Liver (tissue), 9 donors: ENCODE data around the gene CXCL16. TPM values are rescaled to one million over a fixed set of nuclear protein-coding genes. Genes with fewer than 3 reads are reported as not detected.
"Not testable (repeated sequence)": the region's sequence is repeated elsewhere in the genome, so short reads cannot be mapped to it uniquely, and the experiment has no call there.

Experiments
- DNase-seq: peaks from one replicate; pipeline ENCODE4 v3.0.0-alpha.2; 2017; ENCODE audit warnings: low spot score
- H3K27ac ChIP-seq, 2 donors: one replicate each; pipeline ENCODE4 v1.7.0; 2013; ENCODE audit warnings: inconsistent platforms in 2 of 2, low read length in 2 of 2, control low read depth in 1 of 2, low read depth in 1 of 2, mild to moderate bottlenecking in 1 of 2
- H3K27me3 ChIP-seq, 4 donors: one replicate each; pipeline versions ENCODE4 v1.6.1 to v1.7.0; 2013; ENCODE audit warnings: low read length in 3 of 4, inconsistent platforms in 1 of 4, mild to moderate bottlenecking in 1 of 4, moderate library complexity in 1 of 4; ENCODE audit not compliant: control insufficient read depth in 4 of 4, insufficient read depth in 4 of 4
- H3K36me3 ChIP-seq, 4 donors: one replicate each; pipeline versions ENCODE4 v1.6.1 to v1.7.0; 2013; ENCODE audit warnings: low read length in 3 of 4, mild to moderate bottlenecking in 3 of 4, low read depth in 1 of 4, moderate library complexity in 1 of 4; ENCODE audit not compliant: control insufficient read depth in 4 of 4, insufficient read depth in 3 of 4
- H3K4me1 ChIP-seq, 4 donors: one replicate each; pipeline versions ENCODE4 v1.6.1 to v1.7.0; 2013; ENCODE audit warnings: low read length in 3 of 4, mild to moderate bottlenecking in 3 of 4, moderate library complexity in 1 of 4; ENCODE audit not compliant: control insufficient read depth in 4 of 4, insufficient read depth in 4 of 4
- H3K4me3 ChIP-seq, 3 donors: one replicate each; pipeline versions ENCODE4 v1.6.1 to v1.7.0; 2013; ENCODE audit warnings: low read length in 3 of 3, control low read depth in 1 of 3, low read depth in 1 of 3, mild to moderate bottlenecking in 1 of 3
- H3K9ac ChIP-seq, 2 donors: one replicate each; pipeline ENCODE4 v1.7.0; 2013; ENCODE audit warnings: low read length in 2 of 2, mild to moderate bottlenecking in 2 of 2, moderate library complexity in 2 of 2, control low read depth in 1 of 2, low read depth in 1 of 2
- H3K9me3 ChIP-seq, 4 donors: one replicate each; pipeline versions ENCODE4 v1.6.1 to v1.7.0; 2013; ENCODE audit warnings: low read length in 3 of 4; ENCODE audit not compliant: control insufficient read depth in 4 of 4
- CTCF ChIP-seq: fragments of 150-350 bp; IDR thresholded peaks from 2 replicates; pipeline ENCODE4 v1.5.1; 2017; ENCODE audit warnings: improper control_type of control experiment, low read depth, low read length; ENCODE audit not compliant: missing input control
- FOXA1 ChIP-seq: IDR thresholded peaks from 2 replicates; pipeline ENCODE4 v1.6.1; 2016; ENCODE audit warnings: antibody characterized with exemption
- HNF4A ChIP-seq, 2 donors: conservative IDR thresholded peaks; 2 replicates each; pipeline ENCODE4 v1.6.1; 2016; ENCODE audit warnings: antibody characterized with exemption in 2 of 2, mild to moderate bottlenecking in 2 of 2
- HNF4G ChIP-seq: IDR thresholded peaks from 2 replicates; pipeline ENCODE4 v1.6.1; 2016; ENCODE audit warnings: antibody characterized with exemption
- JUND ChIP-seq, 2 donors: IDR thresholded peaks; 2 replicates each; pipeline ENCODE4 v1.6.1; 2016; ENCODE audit warnings: antibody characterized with exemption in 2 of 2
- NR2F2 ChIP-seq: IDR thresholded peaks from 2 replicates; pipeline ENCODE4 v1.6.1; 2016; ENCODE audit warnings: antibody characterized with exemption
- RAD21 ChIP-seq, 2 donors: IDR thresholded peaks; 2 replicates each; pipeline ENCODE4 v1.6.1; 2016; ENCODE audit warnings: antibody characterized with exemption in 2 of 2, mild to moderate bottlenecking in 2 of 2
- RXRA ChIP-seq, 2 donors: IDR thresholded peaks; 2 replicates each; pipeline ENCODE4 v1.6.1; 2017 to 2018; ENCODE audit warnings: antibody characterized with exemption in 2 of 2, mild to moderate bottlenecking in 1 of 2
- SP1 ChIP-seq: IDR thresholded peaks from 2 replicates; pipeline ENCODE4 v1.6.1; 2018; ENCODE audit warnings: antibody characterized with exemption, mild to moderate bottlenecking
- TAF1 ChIP-seq: conservative IDR thresholded peaks from 2 replicates; pipeline ENCODE4 v1.6.1; 2016; ENCODE audit warnings: antibody characterized with exemption, mild to moderate bottlenecking
- WGBS: extraction: QIAGEN DNeasy Blood & Tissue Kit; methylation state at CpG from one replicate; pipeline ENCODE4 v1.1.7; 2013; 5-methylcytosine and 5-hydroxymethylcytosine counted together
- polyA plus RNA-seq, 2 donors: library from polyadenylated mRNA; stranded (reverse) in 1 of 2; unstranded in 1 of 2; fragments of 200-250 nt in 1 of 2; fragments of >200 nt in 1 of 2; fragmentation: Nextera tagmentation in 1 of 2; extraction: Ambion mirVana in 1 of 2; gene quantifications; one replicate each; pipeline versions ENCODE4 v1.2.1 to v1.2.3, GENCODE V29; 2013 to 2015
- total RNA-seq, 2 donors: library from RNA; depleted of rRNA; stranded (reverse); fragments of >200 nt; gene quantifications; one replicate each; pipeline ENCODE4 v1.2.3, GENCODE V29; 2014
- TF ChIP-seq, protein P1 (sequence below): IDR thresholded peaks from 2 replicates; pipeline ENCODE4 v1.6.1; 2016; ENCODE audit warnings: antibody characterized with exemption
- TF ChIP-seq, protein P2 (sequence below): IDR thresholded peaks from 2 replicates; pipeline ENCODE4 v1.6.1; 2016; ENCODE audit warnings: antibody characterized with exemption
- TF ChIP-seq, protein P3 (sequence below): IDR thresholded peaks from 2 replicates; pipeline ENCODE4 v1.6.1; 2016; ENCODE audit warnings: antibody characterized with exemption
- donor health status: healthy.
- donor health status: healthy.
- donor health status: healthy.
- donor health status: healthy.
- donor health status: healthy.

Gene CXCL16
- total and polyA plus RNA-seq, 4 donors = 10.7 to 41.1 (median 16.1) TPM

DNA sequence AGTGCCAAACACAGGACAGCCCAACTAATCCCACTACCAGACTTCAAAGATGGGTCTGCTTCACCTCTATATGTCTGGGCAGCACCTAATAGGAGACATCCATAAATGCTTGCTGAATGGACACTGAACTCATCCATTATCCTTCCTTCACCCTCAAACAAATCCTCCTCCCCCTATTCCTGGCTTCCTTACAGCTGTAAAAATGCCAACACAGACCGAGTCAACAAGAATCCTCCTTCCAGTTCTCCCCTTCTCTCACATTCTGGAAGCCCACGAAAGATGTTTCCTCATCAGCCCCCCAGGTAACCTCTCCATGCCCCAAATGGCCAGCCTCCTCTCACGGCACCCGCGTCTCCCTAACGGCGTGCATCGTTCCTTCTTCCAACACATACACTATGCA, 48.0 kb downstream of the CXCL16 start:
- WGBS = 78% methylated on average over 8 of the region's 8 CpGs
- peaks cover 0 to 11% (median 6%) of the 10 kb centered on the region in 4 donors for H3K36me3 ChIP-seq

DNA sequence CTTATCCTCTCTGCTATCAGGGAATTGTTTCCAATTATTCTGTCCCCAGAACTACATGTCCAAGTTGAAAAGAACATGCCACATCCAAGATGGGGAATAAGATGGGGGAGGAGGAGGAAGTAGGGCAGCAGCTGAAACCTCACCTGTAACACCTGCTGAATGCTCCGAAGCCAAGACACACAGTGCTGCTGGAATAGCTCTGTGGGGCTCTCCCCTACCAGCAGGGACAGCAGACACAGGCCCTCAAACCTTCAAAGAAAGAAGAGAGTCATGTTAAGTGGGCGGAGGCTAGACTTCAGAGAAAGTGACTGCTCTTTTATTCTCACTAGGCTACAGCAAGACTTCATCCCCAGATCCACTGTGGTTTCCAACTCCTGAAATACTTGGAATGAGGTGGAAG, 49.0 kb downstream of the CXCL16 start:
- TF ChIP-seq TAF1 (no peak), RAD21 (IDR thresholded peaks at IDR 0.05) (no peak), JUND (IDR thresholded peaks at IDR 0.05) (no peak), CTCF (no peak), NR2F2 (no peak), FOXA1 (no peak), HNF4G (no peak), HNF4A (conservative IDR thresholded peaks at IDR 0.05) (no peak), SP1 (no peak)
- TF ChIP-seq, protein P1, sequence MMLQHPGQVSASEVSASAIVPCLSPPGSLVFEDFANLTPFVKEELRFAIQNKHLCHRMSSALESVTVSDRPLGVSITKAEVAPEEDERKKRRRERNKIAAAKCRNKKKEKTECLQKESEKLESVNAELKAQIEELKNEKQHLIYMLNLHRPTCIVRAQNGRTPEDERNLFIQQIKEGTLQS = no peak
- TF ChIP-seq, protein P2, sequence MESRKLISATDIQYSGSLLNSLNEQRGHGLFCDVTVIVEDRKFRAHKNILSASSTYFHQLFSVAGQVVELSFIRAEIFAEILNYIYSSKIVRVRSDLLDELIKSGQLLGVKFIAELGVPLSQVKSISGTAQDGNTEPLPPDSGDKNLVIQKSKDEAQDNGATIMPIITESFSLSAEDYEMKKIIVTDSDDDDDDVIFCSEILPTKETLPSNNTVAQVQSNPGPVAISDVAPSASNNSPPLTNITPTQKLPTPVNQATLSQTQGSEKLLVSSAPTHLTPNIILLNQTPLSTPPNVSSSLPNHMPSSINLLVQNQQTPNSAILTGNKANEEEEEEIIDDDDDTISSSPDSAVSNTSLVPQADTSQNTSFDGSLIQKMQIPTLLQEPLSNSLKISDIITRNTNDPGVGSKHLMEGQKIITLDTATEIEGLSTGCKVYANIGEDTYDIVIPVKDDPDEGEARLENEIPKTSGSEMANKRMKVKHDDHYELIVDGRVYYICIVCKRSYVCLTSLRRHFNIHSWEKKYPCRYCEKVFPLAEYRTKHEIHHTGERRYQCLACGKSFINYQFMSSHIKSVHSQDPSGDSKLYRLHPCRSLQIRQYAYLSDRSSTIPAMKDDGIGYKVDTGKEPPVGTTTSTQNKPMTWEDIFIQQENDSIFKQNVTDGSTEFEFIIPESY = no peak
- TF ChIP-seq, protein P3, sequence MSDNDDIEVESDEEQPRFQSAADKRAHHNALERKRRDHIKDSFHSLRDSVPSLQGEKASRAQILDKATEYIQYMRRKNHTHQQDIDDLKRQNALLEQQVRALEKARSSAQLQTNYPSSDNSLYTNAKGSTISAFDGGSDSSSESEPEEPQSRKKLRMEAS = no peak
- Histone ChIP-seq H3K36me3 (peaks cover 0 to 11% (median 6%) of the 10 kb centered on the region in 4 donors), H3K9me3 (no peaks in the 10 kb centered on the region), H3K27me3 (no peaks in the 10 kb centered on the region), H3K4me3 (no peak overlapping the region), H3K27ac (no peak overlapping the region), H3K4me1 (peaks cover 0 to 4% (median 1%) of the 10 kb centered on the region in 4 donors), H3K9ac (no peak overlapping the region)
- no peak for DNase-seq
- WGBS = 90% methylated on average over 2 of the region's 2 CpGs

More for the DNA sequence above, 48.0 kb downstream of the CXCL16 start:
- no peak for TF ChIP-seq TAF1
- TF ChIP-seq NR2F2 = no peak
- no peak for TF ChIP-seq SP1
- TF ChIP-seq RXRA (IDR thresholded peaks at IDR 0.05) = no peak
- H3K4me3 ChIP-seq = no peak overlapping the region
- H3K9ac ChIP-seq = no peak overlapping the region
- H3K27ac ChIP-seq = no peak overlapping the region
- H3K27me3 ChIP-seq = no peaks in the 10 kb centered on the region
- H3K9me3 ChIP-seq = no peaks in the 10 kb centered on the region
- DNase-seq = no peak
- peaks cover 0 to 4% (median 1%) of the 10 kb centered on the region in 4 donors for H3K4me1 ChIP-seq

- not testable (repeated sequence) for H3K4me3 ChIP-seq, H3K9me3 ChIP-seq, H3K4me1 ChIP-seq, H3K9ac ChIP-seq, H3K27ac ChIP-seq, DNase-seq, H3K27me3 ChIP-seq
- H3K36me3 ChIP-seq = peaks cover 0 to 14% (median 6%) of the 10 kb centered on the region in 4 donors
- 90% methylated on average over 12 of the region's 12 CpGs for WGBS
Measured at GRCh38 chr17:4689872-4690271, 49.9 kb downstream of the CXCL16 start.

DNA sequence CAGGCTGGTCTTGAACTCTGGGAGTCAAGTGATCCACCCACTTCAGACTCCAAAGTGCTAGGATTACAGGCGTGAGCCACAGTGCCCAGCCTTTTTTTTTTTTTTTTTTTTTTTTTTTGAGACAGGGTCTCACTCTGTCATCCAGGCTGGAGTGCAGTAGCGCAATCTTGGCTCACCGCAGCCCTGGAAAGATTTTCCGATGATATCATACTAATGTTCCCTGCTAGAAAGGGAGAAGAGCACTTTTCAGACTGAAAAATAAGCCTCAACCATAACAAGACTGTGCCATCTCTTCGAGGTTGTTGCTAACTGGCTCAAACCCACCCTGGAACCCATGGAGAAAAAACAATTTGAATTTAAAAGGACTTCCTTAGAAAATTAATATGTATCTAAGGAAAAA, 56.0 kb downstream of the CXCL16 start:
- H3K36me3 ChIP-seq = peaks cover 6 to 22% (median 12%) of the 10 kb centered on the region in 4 donors
- H3K9ac ChIP-seq, H3K4me3 ChIP-seq, DNase-seq, H3K27ac ChIP-seq, H3K9me3 ChIP-seq, H3K27me3 ChIP-seq, H3K4me1 ChIP-seq: not testable (repeated sequence)
- 96% methylated on average over 5 of the region's 5 CpGs for WGBS
